ENCODE results near the gene DBN1. TPM values are rescaled to one million over a fixed set of nuclear protein-coding genes. Genes with fewer than 3 reads are reported as not detected.

The DBN1 gene
- total and polyA plus RNA-seq, 2 of the 8 experiments (the other 6 are each of a cell fraction or from before 2014, with no cell fraction given) = 168 to 333 TPM

DNA sequence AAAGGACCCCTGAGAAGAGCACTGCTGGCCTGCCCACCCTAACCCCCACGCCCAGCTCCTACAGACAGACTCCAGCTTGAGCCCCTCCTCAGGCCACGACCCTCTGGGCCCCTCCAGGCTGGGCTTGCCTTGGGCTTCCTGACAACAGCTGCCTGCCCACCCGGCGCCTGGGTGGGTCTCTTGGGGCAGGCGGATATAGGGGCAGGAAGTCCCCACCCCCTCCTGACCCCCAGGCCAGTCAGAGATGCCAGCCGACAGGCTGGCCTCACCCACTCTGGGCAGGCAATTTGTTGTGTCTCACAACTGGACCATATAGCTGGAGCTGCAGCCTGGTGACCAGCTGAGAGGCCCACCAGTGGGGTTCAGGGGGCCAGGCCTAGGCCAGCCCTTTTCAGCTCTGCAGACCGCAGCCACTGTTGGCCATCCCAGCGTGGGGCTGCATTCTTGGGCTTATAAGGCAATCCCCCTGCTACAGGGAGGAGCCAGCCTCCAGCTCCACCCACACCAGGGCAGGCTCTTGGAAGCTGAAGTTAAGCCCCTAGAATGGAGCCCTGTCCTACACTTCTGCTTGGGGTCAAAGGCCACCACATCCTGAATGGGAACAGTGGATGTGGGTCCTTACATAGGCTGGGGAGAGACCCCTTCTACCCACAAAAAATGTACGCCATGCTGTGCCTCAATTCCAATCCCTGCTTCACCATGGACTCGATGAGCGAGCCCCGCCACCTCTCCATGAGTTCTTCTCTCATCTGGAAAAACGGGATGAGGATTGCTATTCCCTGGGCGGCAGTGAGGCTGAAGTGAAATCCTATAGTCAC is 22.0 kb upstream of the DBN1 start (continued):
- TF ChIP-seq TAF7 (optimal IDR thresholded peaks at IDR 0.05; ENCODE audit: borderline replicate concordance, low read depth, low read length) = no peak
